GM18519 (cell line): ENCODE data around the gene EFNA3.

Source experiments
- ATAC-seq: cut with Tn5 transposase; IDR thresholded peaks from one replicate; pipeline ENCODE4 v1.9.1; 2021; ENCODE audit warnings: mild to moderate bottlenecking, moderate library complexity; ENCODE audit not compliant: unreplicated experiment, low FRiP score

EFNA3 gene

GRCh38 chr1:155082301-155083051 is 3.8 kb downstream of the EFNA3 start:
- ATAC-seq, result no peak

GRCh38 chr1:155083052-155083541 is 4.5 kb downstream of the EFNA3 start:
- no peak for ATAC-seq

GRCh38 chr1:155083865-155084721 is 5.5 kb downstream of the EFNA3 start:
- no peak for ATAC-seq

GRCh38 chr1:155084722-155085503 is 6.3 kb downstream of the EFNA3 start:
- ATAC-seq, result peak; percentile 41

- no peak for ATAC-seq
Observed at GRCh38 chr1:155085504-155086127, 7.0 kb downstream of the EFNA3 start.

- no peak for ATAC-seq
Observed at GRCh38 chr1:155086128-155086741, 7.6 kb downstream of the EFNA3 start.

- ATAC-seq, result no peak
Observed at GRCh38 chr1:155086856-155087535, 8.4 kb downstream of the EFNA3 start.

GRCh38 chr1:155091071-155092051 is 12.7 kb downstream of the EFNA3 start:
- no peak for ATAC-seq

GRCh38 chr1:155092131-155092530 is 13.5 kb downstream of the EFNA3 start:
- no peak for ATAC-seq

GRCh38 chr1:155092641-155093040 is 14.0 kb downstream of the EFNA3 start:
- ATAC-seq, result no peak

GRCh38 chr1:155093911-155094621 is 15.4 kb downstream of the EFNA3 start:
- ATAC-seq, result no peak

- ATAC-seq, result no peak
Observed at GRCh38 chr1:155094622-155094948, 15.9 kb downstream of the EFNA3 start.

- no peak for ATAC-seq
Observed at GRCh38 chr1:155099331-155099730, 20.7 kb downstream of the EFNA3 start.

- no peak for ATAC-seq
Observed at GRCh38 chr1:155103325-155103724, 24.7 kb downstream of the EFNA3 start.

- ATAC-seq, result no peak
Observed at GRCh38 chr1:155104605-155105534, 26.2 kb downstream of the EFNA3 start.

GRCh38 chr1:155105604-155106011 is 27.0 kb downstream of the EFNA3 start:
- ATAC-seq, result no peak

- no peak for ATAC-seq
Observed at GRCh38 chr1:155106862-155107261, 28.2 kb downstream of the EFNA3 start.
